Measurements from ENCODE around the gene PDCD1LG2. TPM values are rescaled to one million over a fixed set of nuclear protein-coding genes. Genes with fewer than 3 reads are reported as not detected.
"Not testable (repeated sequence)": the region's sequence is repeated elsewhere in the genome, so short reads cannot be mapped to it uniquely, and the experiment has no call there.

The PDCD1LG2 gene
- total RNA-seq, 1 donor from 2014 or later = 2.3 TPM

DNA sequence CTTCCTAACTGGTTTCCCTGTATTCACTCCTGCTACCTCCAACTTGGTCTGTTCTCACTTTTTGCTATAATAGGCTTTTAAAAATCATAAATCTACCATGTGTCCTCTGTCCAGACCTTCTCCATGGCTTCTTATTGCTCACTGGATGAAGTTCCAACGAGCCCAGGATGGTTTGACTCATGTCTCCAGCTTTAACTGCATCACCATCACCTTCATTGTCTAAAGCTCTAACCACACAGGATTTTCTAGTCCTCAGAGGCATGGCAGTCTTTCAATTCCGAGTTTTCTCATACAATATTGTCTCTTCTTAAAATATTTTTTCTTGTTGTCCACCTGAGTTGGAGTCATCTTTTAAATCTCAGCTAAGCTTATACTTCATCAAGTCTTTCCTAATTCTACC, 49.3 kb downstream of the PDCD1LG2 start:
- intact Hi-C loops (cut with micrococcal nuclease) = no loop called here
- DNase-seq (no peak), ATAC-seq (no peak)

DNA sequence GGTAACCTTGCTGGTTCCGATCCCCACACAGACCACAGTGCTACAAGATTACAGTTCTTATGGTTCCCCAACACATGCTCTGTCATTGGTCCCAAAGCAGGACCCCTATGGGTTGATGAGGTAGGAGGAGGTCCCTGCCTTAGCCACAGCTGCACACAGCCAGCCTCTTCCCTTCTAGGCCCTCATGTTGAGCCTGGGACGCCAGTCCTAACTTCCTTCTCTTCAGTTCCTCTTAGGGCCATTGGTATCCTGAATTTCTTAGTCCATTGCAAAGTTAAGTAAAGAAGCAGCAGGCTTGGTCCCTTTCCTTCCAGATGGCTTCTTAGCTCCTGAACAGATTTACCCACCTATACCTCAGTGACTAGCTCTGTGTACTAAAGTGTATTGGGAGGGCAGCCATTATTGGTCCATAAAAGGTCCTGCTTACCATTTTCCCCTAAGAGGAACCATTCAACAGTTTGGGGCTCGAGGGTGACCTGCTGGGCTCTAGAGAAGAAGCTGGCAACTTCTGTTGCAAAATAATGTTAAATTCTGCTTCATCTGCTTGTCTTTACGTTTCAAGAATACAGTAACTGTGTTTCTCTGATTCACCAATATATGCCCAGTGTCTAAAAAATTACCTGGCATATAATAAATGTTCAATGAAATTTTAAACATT, 50.2 kb downstream of the PDCD1LG2 start:
- intact Hi-C loops (cut with micrococcal nuclease) = no loop called here
- no peak for ATAC-seq
- DNase-seq = no peak

DNA sequence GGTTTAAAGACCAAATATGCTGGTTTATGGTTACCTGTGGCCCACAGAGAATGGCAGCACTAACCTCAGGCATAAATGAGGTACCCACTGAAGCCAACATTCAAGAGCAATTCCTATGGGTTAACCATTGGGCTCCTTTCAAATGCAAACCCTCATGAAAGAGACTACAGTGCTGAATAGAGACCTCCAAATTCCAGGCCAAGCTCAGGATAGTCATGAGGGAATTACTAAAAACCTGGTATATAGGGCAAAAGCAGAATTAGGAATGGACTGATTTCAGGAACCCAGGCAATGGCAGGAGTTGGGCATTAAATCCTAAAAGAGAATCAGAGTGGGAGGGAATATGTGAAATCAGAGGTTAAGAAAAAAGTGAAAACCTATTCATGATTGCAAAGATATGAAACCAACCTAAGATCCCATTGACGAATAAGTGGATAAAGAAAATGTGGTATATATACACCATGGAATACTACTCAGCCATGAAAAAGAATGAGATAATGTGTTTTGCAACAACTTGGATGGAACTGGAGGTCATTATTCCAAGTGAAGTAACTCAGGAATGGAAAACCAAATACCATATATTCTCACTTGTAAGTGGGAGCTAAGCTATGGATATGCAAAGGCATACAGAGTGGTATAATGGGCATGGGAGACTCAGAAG, 51.6 kb downstream of the PDCD1LG2 start:
- ATAC-seq (no peak), DNase-seq (no peak)
- intact Hi-C loops (cut with micrococcal nuclease) = no loop called here

DNA sequence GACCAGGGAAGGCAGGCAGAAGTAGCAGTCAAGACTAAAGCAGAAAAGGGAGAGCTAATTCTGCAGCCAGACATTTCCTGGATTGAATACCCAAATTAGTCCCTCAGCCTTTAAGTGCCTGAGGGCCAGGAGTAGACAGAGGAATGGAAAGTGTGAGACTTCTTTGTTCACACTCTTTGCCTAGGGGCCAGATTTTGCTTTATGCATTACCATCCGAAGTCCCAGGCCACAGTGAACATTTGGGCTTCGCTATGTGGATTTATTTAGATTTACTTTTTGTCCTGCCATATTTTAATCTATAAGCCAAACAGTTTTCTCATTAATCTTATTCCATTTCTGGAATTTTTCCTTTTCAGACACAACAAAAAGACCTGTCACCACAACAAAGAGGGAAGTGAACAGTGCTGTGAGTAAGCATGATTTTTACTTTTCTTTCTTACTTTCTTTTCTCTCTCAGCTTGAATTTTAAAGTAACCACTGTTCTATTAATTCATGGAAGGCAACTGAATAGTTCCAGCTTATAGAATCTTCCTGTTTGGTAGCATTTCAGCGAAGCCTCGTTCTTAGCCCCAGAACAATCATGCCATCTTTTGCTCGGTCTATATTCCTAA, 52.6 kb downstream of the PDCD1LG2 start:
- ATAC-seq (no peak), DNase-seq (no peak)
- intact Hi-C loops (cut with micrococcal nuclease) = no loop called here

DNA sequence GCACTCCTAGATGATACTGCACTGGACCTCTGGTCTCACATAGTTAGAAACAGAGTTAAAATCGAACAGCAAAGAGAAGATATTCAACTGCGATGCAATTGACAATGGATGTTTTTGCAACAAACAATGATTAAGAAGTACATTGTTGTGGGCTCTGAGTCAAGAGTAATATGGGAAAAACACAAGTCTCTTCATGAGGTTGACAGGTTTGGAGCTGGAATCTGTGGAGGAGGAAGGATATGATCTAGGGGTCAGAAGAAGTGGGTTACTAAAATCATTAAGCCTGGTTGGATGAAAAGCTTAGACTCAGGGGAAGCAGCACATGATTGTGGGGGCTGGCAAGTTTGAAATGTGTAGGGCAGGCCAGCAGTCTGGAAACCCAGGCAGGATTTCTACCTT, 53.1 kb downstream of the PDCD1LG2 start:
- intact Hi-C loops (cut with micrococcal nuclease) = no loop called here
- ATAC-seq = no peak

DNA sequence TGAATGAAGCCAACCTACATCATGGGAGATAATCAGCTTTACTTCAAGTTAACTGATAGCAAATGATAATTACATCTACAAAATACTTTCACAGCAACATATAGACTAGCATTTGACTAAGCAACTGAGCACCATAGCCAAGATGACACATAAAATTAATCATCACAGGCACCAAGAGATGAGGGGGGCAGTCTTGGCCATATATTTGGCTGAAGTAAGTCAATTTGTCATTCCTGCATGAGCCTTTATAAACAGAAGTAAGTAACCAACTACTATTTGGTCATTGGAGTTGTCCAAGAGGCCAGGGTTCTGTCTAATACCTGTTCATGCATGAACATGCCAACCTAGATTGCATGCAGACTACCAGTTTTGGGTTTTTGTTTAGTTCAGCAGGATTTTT, 53.6 kb downstream of the PDCD1LG2 start:
- intact Hi-C loops (cut with micrococcal nuclease) = no loop called here
- no peak for ATAC-seq
- DNase-seq = no peak

More for the DNA sequence above, 53.1 kb downstream of the PDCD1LG2 start:
- DNase-seq = no peak

DNA sequence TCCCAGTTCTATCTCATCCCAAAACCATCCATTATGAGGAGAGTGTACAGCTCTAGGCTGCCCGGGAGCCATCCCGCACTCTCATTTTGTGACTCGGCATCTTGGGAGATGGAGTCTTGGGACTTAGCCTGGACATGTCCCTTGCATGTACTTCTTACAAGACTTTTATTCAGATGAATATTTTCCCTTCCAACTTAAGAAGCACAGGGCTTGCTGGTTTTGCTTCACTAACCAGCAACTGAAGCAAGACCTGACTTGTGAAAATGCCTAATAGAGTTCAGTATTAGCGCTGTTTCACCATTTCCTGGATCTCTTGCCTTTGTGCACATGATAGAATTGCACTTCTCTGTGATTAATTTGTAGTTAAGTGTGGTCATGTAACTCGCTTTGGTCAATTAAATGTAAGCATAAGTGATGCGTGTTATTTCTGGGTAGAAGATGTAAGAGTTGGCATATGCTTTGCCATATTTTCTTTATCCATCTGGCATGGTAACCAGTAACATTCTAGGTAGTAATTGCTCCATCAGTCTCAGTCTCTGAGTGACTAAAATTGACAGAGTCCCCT, 55.8 kb downstream of the PDCD1LG2 start:
- DNase-seq = no peak
- no peak for ATAC-seq
- intact Hi-C loops (cut with micrococcal nuclease) = no loop called here

DNA sequence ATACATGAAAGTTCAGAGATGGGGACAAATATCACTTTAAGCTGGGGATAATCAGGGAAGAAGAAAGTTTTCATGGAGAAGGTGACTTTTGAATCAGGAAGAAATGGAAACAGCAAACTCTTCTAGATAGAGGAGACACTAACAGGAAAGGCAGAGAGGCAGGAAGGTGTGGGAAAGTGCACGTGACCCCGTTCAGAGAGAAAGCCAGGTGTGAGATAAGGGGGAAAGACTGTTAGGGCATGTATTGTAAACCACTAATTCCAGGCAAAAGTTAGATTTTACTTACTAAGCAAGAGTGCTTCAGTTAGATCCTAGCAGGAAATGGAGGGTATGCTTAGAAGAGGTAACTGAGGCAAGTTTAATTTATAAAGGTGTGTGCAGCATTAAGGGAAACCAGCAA, 58.5 kb downstream of the PDCD1LG2 start:
- DNase-seq (no peak), ATAC-seq (no peak)
- intact Hi-C loops (cut with micrococcal nuclease) = no loop called here

DNA sequence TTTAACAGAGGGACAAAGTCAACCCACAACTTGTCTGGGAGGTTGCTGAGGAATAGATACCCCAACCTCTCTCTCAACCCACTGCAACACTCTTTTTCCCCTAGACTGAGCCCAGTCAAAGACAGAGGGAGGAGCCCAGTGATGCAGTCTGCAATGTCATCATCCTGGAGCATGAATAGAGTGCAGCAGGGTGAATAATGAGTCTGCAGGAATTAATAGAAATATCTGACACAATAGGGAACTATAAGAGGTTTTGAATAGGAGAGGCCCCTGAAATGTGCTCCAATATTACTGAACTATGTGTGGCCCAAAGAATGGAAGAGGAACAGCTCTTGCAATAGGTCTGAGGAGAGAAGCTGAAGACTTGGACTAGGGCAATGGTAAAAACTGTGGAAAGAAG, 59.1 kb downstream of the PDCD1LG2 start:
- no peak for DNase-seq
- ATAC-seq = peak; percentile 25
- intact Hi-C loops (cut with micrococcal nuclease) = no loop called here

DNA sequence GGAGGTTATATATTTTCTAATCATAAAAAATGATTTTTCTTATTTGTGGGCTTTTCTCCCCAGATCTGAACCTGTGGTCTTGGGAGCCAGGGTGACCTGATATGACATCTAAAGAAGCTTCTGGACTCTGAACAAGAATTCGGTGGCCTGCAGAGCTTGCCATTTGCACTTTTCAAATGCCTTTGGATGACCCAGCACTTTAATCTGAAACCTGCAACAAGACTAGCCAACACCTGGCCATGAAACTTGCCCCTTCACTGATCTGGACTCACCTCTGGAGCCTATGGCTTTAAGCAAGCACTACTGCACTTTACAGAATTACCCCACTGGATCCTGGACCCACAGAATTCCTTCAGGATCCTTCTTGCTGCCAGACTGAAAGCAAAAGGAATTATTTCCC, 59.6 kb downstream of the PDCD1LG2 start:
- ATAC-seq (no peak), DNase-seq (no peak)
- intact Hi-C loops (cut with micrococcal nuclease) = no loop called here

DNA sequence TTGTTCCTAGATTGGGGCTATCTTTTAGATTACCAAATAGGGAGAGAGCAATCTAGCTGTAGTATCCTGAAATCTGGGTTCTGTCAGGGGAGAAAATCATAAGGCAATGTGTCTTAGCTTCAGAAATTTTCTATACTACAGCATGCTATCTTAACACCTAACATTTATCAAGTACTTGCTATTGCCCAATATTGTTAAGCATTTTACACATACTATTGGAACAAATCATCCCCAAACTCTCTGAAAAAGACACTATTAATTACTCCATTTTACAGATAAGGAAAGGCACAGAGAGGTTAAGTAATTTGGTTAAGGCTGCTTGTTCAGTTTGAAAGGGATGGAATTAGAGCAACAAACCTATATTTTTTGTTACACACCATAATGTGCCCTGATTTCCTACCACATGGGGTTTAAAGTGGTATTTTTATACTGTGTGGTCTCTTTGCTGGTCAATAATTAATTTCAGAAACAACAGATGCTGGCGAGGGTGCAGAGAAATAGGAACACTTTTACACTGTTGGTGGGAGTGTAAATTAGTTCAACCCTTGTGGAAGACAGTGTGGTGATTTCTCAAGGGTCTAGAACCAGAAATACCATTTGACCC, 61.4 kb downstream of the PDCD1LG2 start:
- intact Hi-C loops (cut with micrococcal nuclease) = no loop called here
- DNase-seq = no peak
- no peak for ATAC-seq

DNA sequence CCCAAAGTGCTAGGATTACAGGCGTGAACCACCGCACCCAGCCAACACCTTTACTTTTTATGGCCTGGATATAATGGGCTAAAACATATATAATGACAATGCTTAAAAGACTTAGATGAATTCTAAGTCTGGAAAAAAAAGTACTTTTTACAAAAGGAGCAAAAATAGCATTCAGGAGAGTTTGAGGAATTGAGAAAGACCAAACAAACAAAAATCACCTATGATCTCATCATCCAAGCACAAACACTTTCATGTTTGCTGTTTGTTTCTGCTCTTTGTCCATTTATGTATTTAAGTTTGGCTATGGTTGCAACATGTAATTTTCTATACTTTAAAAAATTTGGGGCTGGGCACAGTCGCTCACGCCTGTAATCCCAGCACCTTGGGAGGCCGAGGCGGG, 63.8 kb downstream of the PDCD1LG2 start:
- intact Hi-C loops (cut with micrococcal nuclease) = no loop called here
- DNase-seq = no peak

DNA sequence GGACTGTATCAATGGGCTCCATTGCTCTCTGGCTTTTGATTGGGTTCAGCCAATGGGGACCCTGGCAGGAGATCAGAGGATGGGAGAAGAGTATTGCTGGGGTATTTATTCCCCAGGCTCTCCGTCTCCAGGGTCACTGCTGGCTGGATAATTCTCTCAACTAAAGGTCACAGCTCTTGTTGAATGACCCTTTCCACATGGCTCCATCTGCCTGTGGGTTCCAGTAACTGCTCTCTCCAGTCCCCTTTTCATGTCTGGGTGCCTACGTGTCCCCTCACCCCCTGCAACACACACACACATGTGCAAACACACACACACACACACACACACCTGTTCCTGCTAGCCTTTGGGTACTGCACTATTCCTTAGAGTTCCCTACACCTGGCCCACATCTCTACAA, 64.7 kb downstream of the PDCD1LG2 start:
- intact Hi-C loops (cut with micrococcal nuclease) = no loop called here
- DNase-seq (no peak), ATAC-seq (peak; percentile 24)

More for the DNA sequence above, 63.8 kb downstream of the PDCD1LG2 start:
- ATAC-seq = no peak

DNA sequence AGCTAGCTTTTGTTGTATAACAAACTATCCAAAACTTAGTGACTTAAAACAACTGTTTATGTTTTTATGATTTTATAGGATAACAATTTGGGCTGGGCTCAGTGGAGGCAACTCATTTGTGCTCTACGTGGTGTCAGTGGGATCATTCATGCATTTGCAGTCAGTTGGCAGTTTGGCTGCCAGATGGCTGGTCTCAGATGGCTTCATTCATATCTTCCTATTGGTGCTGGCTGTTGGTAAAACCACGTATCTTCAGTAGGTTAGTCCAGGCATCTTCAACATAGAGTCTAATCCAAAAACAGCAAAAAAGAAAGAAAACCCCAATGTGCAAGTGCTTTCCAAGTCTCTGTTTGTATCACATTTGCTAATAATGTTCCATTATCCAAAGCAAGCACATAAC, 66.9 kb downstream of the PDCD1LG2 start:
- DNase-seq (no peak), ATAC-seq (no peak)
- intact Hi-C loops (cut with micrococcal nuclease) = no loop called here

DNA sequence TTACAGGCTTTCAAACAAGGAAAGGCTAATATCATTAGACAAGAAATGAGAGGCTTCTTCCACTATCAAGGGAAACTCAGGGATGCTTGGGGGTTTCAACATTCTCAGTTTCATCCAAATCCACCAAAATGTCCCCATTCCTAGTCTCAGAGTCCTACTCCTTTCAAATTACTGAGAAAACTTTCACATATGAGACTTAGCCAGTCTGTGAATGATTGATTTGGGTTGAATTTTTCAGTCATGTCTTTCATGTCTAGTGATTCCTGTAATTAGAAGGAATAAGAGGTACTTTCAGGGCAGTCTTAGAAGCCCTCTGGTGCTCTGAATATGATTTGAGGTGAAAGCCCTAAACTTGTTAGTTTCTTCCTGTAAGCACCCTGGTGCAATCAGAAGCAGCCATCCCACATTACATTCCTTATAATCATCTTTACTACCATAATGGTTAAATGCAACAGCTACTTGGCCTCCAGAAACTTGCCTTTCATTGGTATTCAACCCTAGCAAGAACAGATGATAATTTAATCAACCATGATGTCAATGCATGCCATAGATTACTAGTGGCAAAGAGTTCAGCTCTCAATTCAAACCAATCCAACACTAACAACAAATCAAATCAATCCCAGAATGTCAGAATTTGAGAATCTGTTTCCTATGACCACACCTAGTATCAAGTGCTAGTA, 67.8 kb downstream of the PDCD1LG2 start:
- ATAC-seq (no peak), DNase-seq (no peak)
- intact Hi-C loops (cut with micrococcal nuclease) = no loop called here

DNA sequence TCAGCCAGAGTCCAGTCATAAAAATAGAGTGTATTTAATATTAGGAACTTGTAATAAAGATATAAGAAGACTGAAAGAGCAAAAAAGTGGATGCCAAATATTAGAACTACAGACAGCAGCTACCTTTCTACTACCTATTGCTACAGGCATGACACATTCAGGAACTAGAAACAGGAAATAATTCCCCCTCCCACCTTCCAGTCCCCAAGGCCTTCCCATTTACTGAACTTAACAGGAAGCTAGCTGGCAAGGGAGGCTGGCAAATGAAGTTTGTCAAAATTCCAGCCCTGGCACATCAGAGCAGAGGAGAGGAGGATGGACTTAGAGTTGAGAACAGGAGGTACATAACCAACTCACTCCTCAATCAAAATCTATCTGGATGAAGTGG, 68.4 kb downstream of the PDCD1LG2 start:
- intact Hi-C loops (cut with micrococcal nuclease) = no loop called here
- ATAC-seq = peak; percentile 42
- no peak for DNase-seq

DNA sequence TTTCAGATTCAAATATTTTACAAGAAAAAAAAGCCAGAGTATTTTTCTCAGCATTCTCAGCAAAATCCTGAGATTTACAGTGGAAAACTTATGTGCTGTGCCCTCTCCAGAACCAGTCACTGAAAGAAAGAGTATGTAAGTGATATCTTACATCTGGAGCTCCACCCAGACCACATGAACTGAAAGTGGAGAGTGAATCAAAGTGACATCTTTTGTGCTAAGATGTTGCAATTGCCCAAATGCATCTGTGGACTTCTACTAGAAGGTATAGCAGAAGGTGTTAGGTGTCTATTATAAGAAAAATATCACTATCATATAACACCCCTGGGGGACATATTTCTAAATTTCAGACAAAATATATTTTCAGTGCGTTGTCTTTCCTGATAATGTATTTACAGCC, 69.5 kb downstream of the PDCD1LG2 start:
- intact Hi-C loops (cut with micrococcal nuclease) = no loop called here
- DNase-seq = no peak
- ATAC-seq = no peak

DNA sequence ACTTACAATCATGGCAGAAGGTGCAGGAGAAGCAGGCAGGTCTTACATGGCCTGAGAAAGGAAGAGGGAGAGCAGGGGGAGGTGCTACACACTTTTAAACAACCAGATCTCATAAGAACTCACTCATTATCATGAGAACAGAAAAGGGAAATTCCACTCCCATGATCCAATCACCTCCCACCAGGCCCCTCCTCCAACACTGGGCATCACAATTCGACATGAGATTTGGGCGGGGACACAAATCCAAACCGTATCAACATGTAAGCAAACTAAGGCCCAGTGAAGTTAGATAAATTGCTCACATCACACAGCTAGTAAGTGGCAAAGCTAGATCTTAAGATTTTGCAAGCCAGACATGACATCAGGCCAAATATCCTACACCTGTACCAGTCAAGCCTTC, 70.3 kb downstream of the PDCD1LG2 start:
- ATAC-seq = no peak
- intact Hi-C loops (cut with micrococcal nuclease) = no loop called here

DNA sequence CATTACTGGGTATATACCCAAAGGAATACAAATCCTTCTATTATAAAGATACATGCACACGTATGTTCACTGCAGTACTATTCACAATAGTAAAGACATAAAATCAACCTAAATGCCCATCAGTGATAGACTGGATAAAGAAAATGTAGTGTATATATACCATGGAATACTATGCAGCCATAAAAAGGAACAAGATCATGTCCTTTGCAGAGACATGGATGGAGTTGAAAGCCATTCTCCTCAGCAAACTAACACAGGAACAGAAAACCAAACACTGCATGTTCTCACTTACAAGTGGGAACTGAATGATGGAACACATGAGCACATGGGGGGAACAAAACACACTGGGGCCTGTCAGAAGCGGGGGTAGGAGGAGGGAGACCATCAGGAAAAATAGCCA, 71.4 kb downstream of the PDCD1LG2 start:
- DNase-seq; intact Hi-C loops (cut with micrococcal nuclease); ATAC-seq: not testable (repeated sequence)

More for the DNA sequence above, 70.3 kb downstream of the PDCD1LG2 start:
- DNase-seq = no peak

DNA sequence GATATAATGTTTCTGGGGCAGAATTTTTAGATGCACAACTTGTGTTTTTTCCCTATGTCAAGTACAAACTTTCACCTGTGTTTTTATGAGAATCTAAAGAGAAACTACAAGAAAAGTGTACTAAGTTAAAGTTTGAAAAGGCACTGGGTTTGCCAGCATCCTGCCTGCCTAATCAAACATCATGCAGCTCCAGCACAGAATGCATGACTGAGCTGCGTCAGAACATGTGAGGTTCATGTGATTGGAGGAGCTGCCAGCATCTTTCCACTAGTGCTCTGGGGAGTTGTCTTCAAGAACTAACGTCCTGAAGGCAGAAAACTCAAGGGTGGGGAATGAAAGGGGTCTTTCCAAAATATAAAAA, 72.5 kb downstream of the PDCD1LG2 start:
- DNase-seq (no peak), ATAC-seq (peak; percentile 80)
- intact Hi-C loops (cut with micrococcal nuclease) = no loop called here
